A673 (cell line): ENCODE results near the gene ATG4B. TPM values are rescaled to one million over a fixed set of nuclear protein-coding genes. Genes with fewer than 3 reads are reported as not detected.

Experiments
- BruUV-seq: library from RNA; stranded (reverse); fragments of 400-500 nt; replicated peaks from 2 replicates; lab custom pipeline; 2021; lab: Mats Ljungman, UMichigan
- CTCF ChIA-PET: fragments of 300-600 bp; sonication (Branson Sonifier 250); formaldehyde crosslinking; loops from one replicate; lab custom pipeline; 2022; ENCODE audit warnings: antibody characterized with exemption; lab: Charles Lee
- POLR2A ChIA-PET: fragments of 300-600 bp; sonication (Branson Sonifier 250); formaldehyde crosslinking; loops from one replicate; lab custom pipeline; 2022; ENCODE audit warnings: antibody characterized with exemption; ENCODE audit not compliant: low non-redundant PET; lab: Charles Lee
- DNase-seq: peaks from one replicate; pipeline ENCODE4 v3.0.0-alpha.2; 2015; ENCODE audit warnings: low spot score
- H3K27ac ChIP-seq: fragments of 200-600 bp; sonication (generic); 2 replicates; pipeline ENCODE4 v1.5.1; 2016; ENCODE audit warnings: mixed run types, low read depth, mild to moderate bottlenecking, mixed read lengths, antibody characterized with exemption, low read length; ENCODE audit not compliant: poor library complexity, severe bottlenecking
- H3K27me3 ChIP-seq: fragments of 200-600 bp; sonication (generic); replicated peaks from 2 replicates; pipeline ENCODE4 v1.6.1; 2017; ENCODE audit warnings: mixed run types, low read depth, mild to moderate bottlenecking, mixed read lengths, antibody characterized with exemption, low read length; ENCODE audit not compliant: insufficient read depth, poor library complexity
- H3K36me3 ChIP-seq: fragments of 200-600 bp; sonication (generic); 2 replicates; pipeline ENCODE4 v1.6.1; 2016; ENCODE audit warnings: mixed run types, mild to moderate bottlenecking, mixed read lengths, antibody characterized with exemption, low read length; ENCODE audit not compliant: insufficient read depth, poor library complexity, severe bottlenecking
- H3K4me1 ChIP-seq: fragments of 200-600 bp; sonication (generic); 2 replicates; pipeline ENCODE4 v1.6.1; 2017; ENCODE audit warnings: mixed run types, mild to moderate bottlenecking, mixed read lengths, antibody characterized with exemption, low read length; ENCODE audit not compliant: insufficient read depth, poor library complexity, severe bottlenecking
- H3K4me3 ChIP-seq: fragments of 200-600 bp; sonication (generic); 2 replicates; pipeline ENCODE4 v1.5.1; 2016; ENCODE audit warnings: low read depth, mixed run types, mild to moderate bottlenecking, mixed read lengths, low read length; ENCODE audit not compliant: poor library complexity, severe bottlenecking
- H3K9me3 ChIP-seq: fragments of 200-600 bp; sonication (generic); 2 replicates; pipeline ENCODE4 v1.6.1; 2016; ENCODE audit warnings: mixed run types, low read depth, mild to moderate bottlenecking, mixed read lengths, antibody characterized with exemption, low read length; ENCODE audit not compliant: poor library complexity, severe bottlenecking
- EZH2 ChIP-seq: fragments of 200-600 bp; sonication (generic); IDR thresholded peaks from 2 replicates; pipeline ENCODE4 v1.6.1; 2017; ENCODE audit warnings: borderline replicate concordance, low read depth, mild to moderate bottlenecking, mixed read lengths, antibody characterized with exemption, low read length; ENCODE audit not compliant: poor library complexity, severe bottlenecking
- intact Hi-C: fragments of 100-400 bp; cut with micrococcal nuclease; formaldehyde crosslinking; loops from one replicate; pipeline ENCODE4 v1.10.0; 2022; ENCODE audit not compliant: unreplicated experiment
- total RNA-seq: library from RNA; stranded (reverse); gene quantifications from 2 replicates; pipeline ENCODE4 v1.2.3, GENCODE V29; 2021
- TF ChIP-seq, protein P1 (sequence below): fragments of 300-800, 200-600 bp; sonication (generic); conservative IDR thresholded peaks from 2 replicates; pipeline ENCODE4 v1.5.1; 2017; ENCODE audit warnings: low read depth, mild to moderate bottlenecking, antibody characterized with exemption, low read length, moderate library complexity, mixed read lengths

ATG4B gene
- total RNA-seq, 1 experiment from 2014 or later, result 102 TPM

DNA sequence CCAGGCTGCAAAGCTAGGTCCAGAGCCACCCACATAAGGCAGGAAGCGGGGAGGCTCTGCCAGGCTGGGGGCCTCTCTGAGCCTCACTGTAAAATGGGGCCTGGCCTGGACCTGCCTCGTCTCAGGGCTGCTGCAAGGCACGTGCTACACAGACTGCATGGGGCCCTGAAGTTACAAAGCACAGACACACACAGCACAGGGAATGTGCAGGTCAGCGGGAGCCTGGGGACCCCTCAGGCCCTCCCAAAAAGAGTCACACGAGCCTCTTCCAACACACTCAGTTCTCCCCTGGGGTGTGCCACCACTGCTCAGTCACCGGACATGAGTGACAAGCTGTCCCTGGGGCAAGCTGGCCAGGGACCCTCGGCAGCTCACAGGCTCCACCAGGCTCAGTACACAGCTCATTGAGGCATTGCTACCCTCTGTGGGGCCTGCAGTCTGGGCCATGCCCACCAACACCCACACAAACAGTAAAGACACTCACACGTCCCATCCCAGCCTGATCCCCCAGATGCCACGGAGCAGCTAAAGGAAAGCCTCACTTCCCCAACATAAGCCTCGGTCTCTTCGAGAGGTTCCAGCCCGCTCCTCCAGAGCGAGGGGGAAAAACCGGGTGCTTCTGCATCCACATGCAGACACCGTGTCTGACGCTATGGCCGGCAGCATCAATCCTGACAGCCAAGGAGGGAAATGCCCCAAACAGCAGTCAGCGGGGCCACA lies 45.2 kb upstream of the ATG4B start:
- no peak for DNase-seq
- Histone ChIP-seq H3K27me3 (no peaks in the 10 kb centered on the region), H3K4me1 (no peaks in the 10 kb centered on the region), H3K9me3 (peaks cover 12% of the 10 kb centered on the region), H3K4me3 (no peak overlapping the region), H3K36me3 (peaks cover 17% of the 10 kb centered on the region), H3K27ac (no peak overlapping the region)
- POLR2A ChIA-PET, result no interaction called here
- BruUV-seq, result no TSS peak
- intact Hi-C loops, result no loop called here
- CTCF ChIA-PET, result no interaction called here
- no peak for TF ChIP-seq EZH2
- TF ChIP-seq, protein P1, sequence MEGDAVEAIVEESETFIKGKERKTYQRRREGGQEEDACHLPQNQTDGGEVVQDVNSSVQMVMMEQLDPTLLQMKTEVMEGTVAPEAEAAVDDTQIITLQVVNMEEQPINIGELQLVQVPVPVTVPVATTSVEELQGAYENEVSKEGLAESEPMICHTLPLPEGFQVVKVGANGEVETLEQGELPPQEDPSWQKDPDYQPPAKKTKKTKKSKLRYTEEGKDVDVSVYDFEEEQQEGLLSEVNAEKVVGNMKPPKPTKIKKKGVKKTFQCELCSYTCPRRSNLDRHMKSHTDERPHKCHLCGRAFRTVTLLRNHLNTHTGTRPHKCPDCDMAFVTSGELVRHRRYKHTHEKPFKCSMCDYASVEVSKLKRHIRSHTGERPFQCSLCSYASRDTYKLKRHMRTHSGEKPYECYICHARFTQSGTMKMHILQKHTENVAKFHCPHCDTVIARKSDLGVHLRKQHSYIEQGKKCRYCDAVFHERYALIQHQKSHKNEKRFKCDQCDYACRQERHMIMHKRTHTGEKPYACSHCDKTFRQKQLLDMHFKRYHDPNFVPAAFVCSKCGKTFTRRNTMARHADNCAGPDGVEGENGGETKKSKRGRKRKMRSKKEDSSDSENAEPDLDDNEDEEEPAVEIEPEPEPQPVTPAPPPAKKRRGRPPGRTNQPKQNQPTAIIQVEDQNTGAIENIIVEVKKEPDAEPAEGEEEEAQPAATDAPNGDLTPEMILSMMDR, result no peak

DNA sequence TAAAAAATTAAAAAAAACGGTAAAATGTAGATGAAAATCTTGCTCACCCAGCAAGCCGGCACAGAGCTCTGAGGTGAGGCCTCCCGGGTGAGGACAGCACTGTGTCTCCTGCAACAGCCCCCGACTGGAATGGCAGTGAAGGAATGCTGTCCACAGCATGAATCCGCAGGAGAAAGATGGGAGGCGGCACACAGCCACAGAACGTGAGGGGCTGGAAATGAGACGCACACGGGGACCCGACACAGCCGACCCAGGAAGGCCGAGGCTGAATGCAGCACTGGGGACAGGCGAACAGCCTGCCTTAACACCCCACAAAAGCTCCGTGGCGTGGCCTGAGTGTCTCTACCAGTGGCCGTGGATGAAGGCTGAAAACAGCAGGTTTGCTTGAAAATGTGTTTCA lies 44.2 kb upstream of the ATG4B start:
- ChIA-PET POLR2A (no interaction called here), CTCF (no interaction called here)
- H3K27ac ChIP-seq, result no peak overlapping the region
- no peak overlapping the region for H3K4me3 ChIP-seq
- peaks cover 20% of the 10 kb centered on the region for H3K36me3 ChIP-seq
- H3K9me3 ChIP-seq, result peaks cover 2% of the 10 kb centered on the region
- H3K4me1 ChIP-seq, result no peaks in the 10 kb centered on the region
- TF ChIP-seq, protein P1, result no peak
- TF ChIP-seq EZH2, result no peak
- no TSS peak for BruUV-seq
- H3K27me3 ChIP-seq, result no peaks in the 10 kb centered on the region
- DNase-seq, result no peak
- intact Hi-C loops, result no loop called here

GRCh38 chr2:241595600-241596140 lies 41.8 kb upstream of the ATG4B start:
- ChIA-PET CTCF (interaction anchor here (0.5 to 0.6 kb wide), 2 partner anchors 214 to 359 kb away, joined by 5 to 11 read pairs; no protein-coding TSS in a partner anchor), POLR2A (interaction anchor here (0.7 kb wide), 1 partner anchor 33 kb away, joined by 4 read pairs; no protein-coding TSS in a partner anchor)
- no peak for DNase-seq
- TF ChIP-seq, protein P1, result peak; percentile 38
- no peak for TF ChIP-seq EZH2
- no peak overlapping the region for H3K27ac ChIP-seq
- H3K36me3 ChIP-seq, result peaks cover 18% of the 10 kb centered on the region
- intact Hi-C loops, result no loop called here
- H3K9me3 ChIP-seq, result no peaks in the 10 kb centered on the region
- H3K4me1 ChIP-seq, result no peaks in the 10 kb centered on the region
- H3K4me3 ChIP-seq, result no peak overlapping the region
- H3K27me3 ChIP-seq, result no peaks in the 10 kb centered on the region
- BruUV-seq, result no TSS peak
